GM21360 (cell line): ENCODE data around the gene DAPK1.

Source experiments
- ATAC-seq: cut with Tn5 transposase; IDR thresholded peaks from one replicate; pipeline ENCODE4 v1.9.1; 2021; ENCODE audit warnings: mild to moderate bottlenecking, moderate library complexity; ENCODE audit not compliant: unreplicated experiment

The DAPK1 gene

GRCh38 chr9:87587864-87588263 is 90.2 kb downstream of the DAPK1 start:
- ATAC-seq, result no peak

GRCh38 chr9:87588339-87588738 is 90.7 kb downstream of the DAPK1 start:
- ATAC-seq, result no peak

GRCh38 chr9:87590996-87591395 is 93.3 kb downstream of the DAPK1 start:
- no peak for ATAC-seq

- no peak for ATAC-seq
These were observed 95.1 kb downstream of the DAPK1 start for GRCh38 chr9:87592554-87593358.

GRCh38 chr9:87593359-87593980 is 95.8 kb downstream of the DAPK1 start:
- ATAC-seq, result no peak

GRCh38 chr9:87594194-87594593 is 96.5 kb downstream of the DAPK1 start:
- no peak for ATAC-seq

- no peak for ATAC-seq
These were observed 97.0 kb downstream of the DAPK1 start for GRCh38 chr9:87594662-87595061.

- ATAC-seq, result no peak
These were observed 97.9 kb downstream of the DAPK1 start for GRCh38 chr9:87595610-87596009.

GRCh38 chr9:87596862-87597261 is 99.2 kb downstream of the DAPK1 start:
- no peak for ATAC-seq

GRCh38 chr9:87597710-87598443 is 100.2 kb downstream of the DAPK1 start:
- ATAC-seq, result no peak

GRCh38 chr9:87599901-87600610 is 102.4 kb downstream of the DAPK1 start:
- ATAC-seq, result no peak

GRCh38 chr9:87601176-87601575 is 103.5 kb downstream of the DAPK1 start:
- ATAC-seq, result no peak

GRCh38 chr9:87601595-87601994 is 103.9 kb downstream of the DAPK1 start:
- no peak for ATAC-seq

- no peak for ATAC-seq
These were observed 105.4 kb downstream of the DAPK1 start for GRCh38 chr9:87602933-87603643.

GRCh38 chr9:87603854-87604490 is 106.3 kb downstream of the DAPK1 start:
- no peak for ATAC-seq

- ATAC-seq, result peak; percentile 60
These were observed 107.4 kb downstream of the DAPK1 start for GRCh38 chr9:87604886-87605588.

- ATAC-seq, result no peak
These were observed 108.0 kb downstream of the DAPK1 start for GRCh38 chr9:87605676-87606075.

- ATAC-seq, result no peak
These were observed 109.3 kb downstream of the DAPK1 start for GRCh38 chr9:87606841-87607521.

GRCh38 chr9:87607859-87608258 is 110.2 kb downstream of the DAPK1 start:
- no peak for ATAC-seq
